ENCODE measurements around the gene ADGRA1.
"Not testable (repeated sequence)": the region's sequence is repeated elsewhere in the genome, so short reads cannot be mapped to it uniquely, and the experiment has no call there.

Gene ADGRA1

DNA sequence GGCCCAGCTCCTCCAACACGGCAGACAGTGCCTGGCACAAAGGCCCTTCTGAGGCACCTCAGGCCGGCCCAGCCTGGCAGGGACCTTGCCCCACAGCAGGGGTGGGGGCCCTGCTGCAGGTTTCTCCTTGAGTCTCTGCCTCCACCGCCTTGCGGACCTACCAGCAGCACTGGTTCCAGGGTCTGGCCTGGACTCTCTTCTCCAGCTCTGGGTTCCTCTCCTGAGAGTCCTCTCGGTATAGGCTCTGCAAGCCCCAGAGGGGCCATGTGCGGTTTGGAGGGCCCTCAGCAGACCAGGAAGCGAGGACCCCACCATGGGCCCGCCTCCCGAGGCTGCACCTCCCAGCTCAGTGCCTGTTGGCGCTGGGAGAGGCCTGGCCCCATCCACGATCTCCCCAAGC is 38.1 kb upstream of the ADGRA1 start:
- H3K36me3 Mint-ChIP-seq (ENCODE audit: low read depth): no peaks in the 10 kb centered on the region
- no peak overlapping the region for H3K4me3 Mint-ChIP-seq
- H3K27ac Mint-ChIP-seq: no peak overlapping the region
- peaks cover 21% of the 10 kb centered on the region for H3K27me3 Mint-ChIP-seq (ENCODE audit: low read depth)
- TF ChIP-seq CTCF (IDR thresholded peaks at IDR 0.05; ENCODE audit: unreplicated experiment in 3 of 3): no peak
- H3K9me3 Mint-ChIP-seq: no peaks in the 10 kb centered on the region
- peaks cover 32% of the 10 kb centered on the region for H3K4me1 Mint-ChIP-seq

- Mint-ChIP-seq H3K27me3 (ENCODE audit: low read depth) (peaks cover 21% of the 10 kb centered on the region), H3K4me1 (peaks cover 25% of the 10 kb centered on the region), H3K9me3 (no peaks in the 10 kb centered on the region), H3K36me3 (ENCODE audit: low read depth) (no peaks in the 10 kb centered on the region), H3K4me3 (no peak overlapping the region), H3K27ac (no peak overlapping the region)
- no peak for TF ChIP-seq CTCF (IDR thresholded peaks at IDR 0.05; ENCODE audit: unreplicated experiment in 3 of 3)
Measured at GRCh38 chr10:133050371-133050770, 37.4 kb upstream of the ADGRA1 start.

DNA sequence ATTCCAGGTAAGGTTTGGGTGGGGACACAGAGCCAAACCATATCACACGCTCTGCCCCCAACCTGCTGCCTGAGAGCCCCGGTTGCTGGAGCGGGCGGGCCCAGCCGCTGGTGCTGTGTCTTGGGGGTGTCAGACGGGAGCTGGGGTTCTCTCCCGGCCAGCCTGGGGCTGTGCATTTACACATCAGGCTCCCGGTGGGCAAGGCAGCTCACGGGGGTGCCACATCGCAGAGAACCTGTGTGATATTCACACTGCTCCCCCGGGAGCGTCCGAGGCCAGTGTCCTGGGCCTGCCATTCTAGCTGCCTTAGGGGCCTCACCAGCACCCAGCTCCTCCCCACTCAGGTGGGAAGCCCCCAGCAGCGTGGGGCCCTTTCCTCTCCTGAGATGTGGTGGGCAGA is 35.6 kb upstream of the ADGRA1 start:
- no peak for TF ChIP-seq CTCF (IDR thresholded peaks at IDR 0.05; ENCODE audit: unreplicated experiment in 3 of 3)
- H3K36me3 Mint-ChIP-seq (ENCODE audit: low read depth): no peaks in the 10 kb centered on the region
- H3K27ac Mint-ChIP-seq: no peak overlapping the region
- peaks cover 18% of the 10 kb centered on the region for H3K27me3 Mint-ChIP-seq (ENCODE audit: low read depth)
- H3K4me3 Mint-ChIP-seq: no peak overlapping the region
- H3K4me1 Mint-ChIP-seq: peaks cover 13% of the 10 kb centered on the region
- H3K9me3 Mint-ChIP-seq: no peaks in the 10 kb centered on the region

- H3K27me3 Mint-ChIP-seq (ENCODE audit: low read depth): peaks cover 23% of the 10 kb centered on the region
- H3K9me3 Mint-ChIP-seq; H3K27ac Mint-ChIP-seq; H3K36me3 Mint-ChIP-seq (ENCODE audit: low read depth); H3K4me3 Mint-ChIP-seq: not testable (repeated sequence)
- H3K4me1 Mint-ChIP-seq: peaks cover 13% of the 10 kb centered on the region
Measured at GRCh38 chr10:133053527-133054133, 34.1 kb upstream of the ADGRA1 start.

DNA sequence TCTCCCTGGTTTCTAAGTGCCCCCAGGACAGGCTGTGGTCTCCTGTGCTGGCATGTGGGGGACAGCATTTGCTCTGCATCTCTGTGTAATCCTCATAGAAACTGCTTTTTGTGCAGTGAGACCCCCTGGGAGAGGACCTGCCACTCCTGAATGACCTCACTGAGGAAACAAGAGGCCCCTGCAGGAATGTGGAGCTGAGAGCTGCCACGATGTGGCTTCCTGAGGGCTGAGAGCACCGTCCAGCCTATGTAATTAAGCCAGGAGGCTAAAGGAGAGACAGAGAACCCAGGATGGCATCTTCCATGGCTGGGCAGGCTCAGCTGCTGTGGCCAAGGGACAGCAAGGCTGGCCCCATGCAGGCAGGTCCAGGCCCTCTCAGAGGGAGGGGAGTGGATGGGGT is 32.3 kb upstream of the ADGRA1 start:
- Mint-ChIP-seq H3K4me1 (peaks cover 13% of the 10 kb centered on the region), H3K36me3 (ENCODE audit: low read depth) (no peaks in the 10 kb centered on the region), H3K27ac (no peak overlapping the region), H3K4me3 (no peak overlapping the region), H3K9me3 (no peaks in the 10 kb centered on the region), H3K27me3 (ENCODE audit: low read depth) (peaks cover 25% of the 10 kb centered on the region)
- no peak for TF ChIP-seq CTCF (IDR thresholded peaks at IDR 0.05; ENCODE audit: unreplicated experiment in 3 of 3)

DNA sequence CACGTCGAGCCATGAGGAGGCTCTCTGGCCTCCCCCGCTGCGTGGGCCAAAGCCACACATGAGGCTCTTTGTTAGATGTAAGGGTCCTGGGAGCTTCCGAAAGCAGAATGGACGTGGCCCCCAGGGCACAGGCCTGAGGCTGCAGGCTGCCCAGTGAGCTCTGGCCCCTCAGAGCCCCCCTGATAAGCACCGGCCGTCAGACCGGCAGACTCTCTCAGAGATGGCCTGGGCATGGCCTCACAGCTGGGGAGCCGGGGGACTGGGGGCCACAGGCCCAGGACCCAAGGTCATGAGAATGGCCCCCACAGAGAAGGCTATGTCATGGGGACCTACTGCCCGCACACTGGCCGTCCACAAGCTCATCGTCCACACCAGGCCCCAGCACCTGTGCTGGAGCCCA is 31.7 kb upstream of the ADGRA1 start:
- Mint-ChIP-seq H3K36me3 (ENCODE audit: low read depth) (no peaks in the 10 kb centered on the region), H3K9me3 (no peaks in the 10 kb centered on the region), H3K4me3 (no peak overlapping the region), H3K27me3 (ENCODE audit: low read depth) (peaks cover 24% of the 10 kb centered on the region), H3K4me1 (peaks cover 13% of the 10 kb centered on the region), H3K27ac (no peak overlapping the region)
- TF ChIP-seq CTCF (IDR thresholded peaks at IDR 0.05; ENCODE audit: unreplicated experiment in 3 of 3): no peak
